Measurements from ENCODE around the gene RASAL2. TPM values are rescaled to one million over a fixed set of nuclear protein-coding genes. Genes with fewer than 3 reads are reported as not detected.
"Not testable (repeated sequence)": the region's sequence is repeated elsewhere in the genome, so short reads cannot be mapped to it uniquely, and the experiment has no call there.

The RASAL2 gene
- total RNA-seq, 1 experiment from 2014 or later = not detected

DNA sequence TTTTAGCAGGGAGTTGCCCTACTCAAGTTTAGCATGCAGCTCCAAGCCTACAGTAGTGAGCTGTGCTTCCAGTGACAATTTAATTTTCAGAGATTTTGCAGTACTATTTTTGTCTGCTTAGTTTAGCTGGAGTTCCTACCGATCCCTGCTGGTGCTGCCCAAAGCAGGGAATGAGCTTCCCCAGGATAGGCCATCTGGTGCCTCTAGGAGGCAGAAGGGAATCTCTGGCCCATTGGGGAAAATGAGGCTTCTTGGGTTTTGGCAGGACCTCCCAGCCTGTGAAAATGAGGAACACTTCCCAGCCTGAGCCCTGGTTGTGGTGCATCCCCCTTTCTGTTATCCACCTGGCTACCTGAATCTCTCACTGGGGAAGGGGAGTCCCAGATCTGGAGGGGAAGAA lies 149.2 kb downstream of the RASAL2 start:
- Histone ChIP-seq H4K20me1 (ENCODE audit: insufficient read depth, low read depth, low read length) (no peaks in the 10 kb centered on the region), H2AFZ (ENCODE audit: low read length) (no peak overlapping the region), H3K27ac (ENCODE audit: low read length) (no peak overlapping the region)

DNA sequence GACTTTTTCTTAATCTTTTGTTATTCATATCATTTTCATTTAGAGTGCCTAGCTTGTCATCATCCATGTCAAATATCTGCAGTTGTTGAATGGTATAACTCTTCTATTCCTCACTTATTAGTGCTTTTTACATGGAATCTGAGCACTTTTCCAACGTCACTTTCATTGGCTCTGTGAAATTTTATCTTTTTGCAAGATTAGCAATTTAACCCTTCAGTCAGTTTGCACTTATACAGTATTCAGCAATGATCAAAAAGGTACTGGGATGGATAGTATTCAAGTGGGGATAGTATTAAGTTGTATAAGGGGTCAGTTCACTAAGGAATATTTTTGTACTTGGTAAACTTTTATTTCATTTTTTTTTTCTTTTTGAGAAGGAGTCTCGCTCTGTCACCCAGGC lies 150.0 kb downstream of the RASAL2 start:
- no peak overlapping the region for H3K4me3 ChIP-seq (ENCODE audit: low read length)
- no peak overlapping the region for H3K9ac ChIP-seq (ENCODE audit: low read length)
- H3K4me2 ChIP-seq (ENCODE audit: low read depth, low read length, poor library complexity, severe bottlenecking) = no peak overlapping the region
- H3K36me3 ChIP-seq (ENCODE audit: insufficient read depth, low read length) = no peaks in the 10 kb centered on the region
- H3K9me2 ChIP-seq (replicated peaks; ENCODE audit: insufficient read depth, low read length) = no peaks in the 10 kb centered on the region
- H3K27me3 ChIP-seq (ENCODE audit: low read length) = no peaks in the 10 kb centered on the region
- no peak for DNase-seq
- H3K27ac ChIP-seq (ENCODE audit: low read length) = no peak overlapping the region
- no peaks in the 10 kb centered on the region for H3K79me2 ChIP-seq (ENCODE audit: low read length)
- no peaks in the 10 kb centered on the region for H3K4me1 ChIP-seq (ENCODE audit: low read length)
- no peaks in the 10 kb centered on the region for H4K20me1 ChIP-seq (ENCODE audit: insufficient read depth, low read depth, low read length)
- no peaks in the 10 kb centered on the region for H3K9me3 ChIP-seq (ENCODE audit: low read length)
- no peak overlapping the region for H2AFZ ChIP-seq (ENCODE audit: low read length)

More for the DNA sequence above, 149.2 kb downstream of the RASAL2 start:
- no peaks in the 10 kb centered on the region for H3K9me2 ChIP-seq (replicated peaks; ENCODE audit: insufficient read depth, low read length)
- no peak overlapping the region for H3K4me3 ChIP-seq (ENCODE audit: low read length)
- no peak overlapping the region for H3K9ac ChIP-seq (ENCODE audit: low read length)
- DNase-seq = no peak
- H3K79me2 ChIP-seq (ENCODE audit: low read length) = no peaks in the 10 kb centered on the region
- H3K36me3 ChIP-seq (ENCODE audit: insufficient read depth, low read length) = no peaks in the 10 kb centered on the region
- no peaks in the 10 kb centered on the region for H3K9me3 ChIP-seq (ENCODE audit: low read length)
- H3K4me1 ChIP-seq (ENCODE audit: low read length) = no peaks in the 10 kb centered on the region
- H3K4me2 ChIP-seq (ENCODE audit: low read depth, low read length, poor library complexity, severe bottlenecking) = no peak overlapping the region
- H3K27me3 ChIP-seq (ENCODE audit: low read length) = no peaks in the 10 kb centered on the region

DNA sequence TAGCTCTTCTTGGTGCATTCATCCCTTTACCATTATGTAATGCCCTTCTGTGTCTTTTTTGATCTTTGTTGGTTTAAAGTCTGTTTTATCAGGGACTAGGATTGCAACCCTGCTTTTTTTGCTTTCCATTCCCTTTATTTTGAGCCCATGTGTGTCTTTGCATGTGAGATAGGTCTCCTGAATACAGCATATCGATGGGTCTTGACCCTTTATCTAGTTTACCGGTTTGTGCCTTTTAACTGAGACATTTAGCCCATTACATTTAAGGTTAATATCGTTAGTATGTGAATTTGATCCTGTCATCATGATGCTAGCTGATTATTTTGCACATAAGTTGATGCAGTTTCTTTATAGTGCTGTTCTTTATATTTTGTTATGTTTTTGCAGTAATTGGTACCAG lies 154.4 kb downstream of the RASAL2 start:
- not testable (repeated sequence) for H3K4me3 ChIP-seq (ENCODE audit: low read length); H3K27me3 ChIP-seq (ENCODE audit: low read length); H3K4me2 ChIP-seq (ENCODE audit: low read depth, low read length, poor library complexity, severe bottlenecking); H3K9me2 ChIP-seq (replicated peaks; ENCODE audit: insufficient read depth, low read length); H3K9me3 ChIP-seq (ENCODE audit: low read length); H3K36me3 ChIP-seq (ENCODE audit: insufficient read depth, low read length); H3K27ac ChIP-seq (ENCODE audit: low read length); H2AFZ ChIP-seq (ENCODE audit: low read length); H4K20me1 ChIP-seq (ENCODE audit: insufficient read depth, low read depth, low read length); DNase-seq; H3K9ac ChIP-seq (ENCODE audit: low read length); H3K79me2 ChIP-seq (ENCODE audit: low read length); H3K4me1 ChIP-seq (ENCODE audit: low read length)

DNA sequence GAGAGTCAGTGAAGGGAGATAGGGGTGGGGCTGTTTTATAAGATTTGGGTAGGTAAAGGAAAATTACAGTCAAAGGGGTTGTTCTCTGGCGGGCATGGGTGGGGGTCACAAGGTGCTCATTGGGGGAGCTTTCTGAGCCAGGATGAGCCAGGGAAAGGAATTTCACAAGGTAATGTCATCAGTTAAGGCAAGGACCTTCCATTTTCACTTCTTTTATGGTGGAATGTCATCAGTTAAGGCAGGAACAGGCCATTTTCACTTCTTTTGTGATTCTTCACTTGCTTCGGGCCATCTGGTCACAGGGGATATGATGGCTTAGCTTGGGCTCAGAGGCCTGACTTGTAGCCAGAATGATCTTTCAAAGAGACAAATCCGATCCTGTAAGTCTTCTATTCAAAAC lies 159.7 kb downstream of the RASAL2 start:
- not testable (repeated sequence) for H2AFZ ChIP-seq (ENCODE audit: low read length); H3K9me2 ChIP-seq (replicated peaks; ENCODE audit: insufficient read depth, low read length); H3K9me3 ChIP-seq (ENCODE audit: low read length); H3K9ac ChIP-seq (ENCODE audit: low read length); H3K79me2 ChIP-seq (ENCODE audit: low read length); H4K20me1 ChIP-seq (ENCODE audit: insufficient read depth, low read depth, low read length); H3K4me1 ChIP-seq (ENCODE audit: low read length); H3K36me3 ChIP-seq (ENCODE audit: insufficient read depth, low read length); H3K27ac ChIP-seq (ENCODE audit: low read length); H3K4me2 ChIP-seq (ENCODE audit: low read depth, low read length, poor library complexity, severe bottlenecking); H3K4me3 ChIP-seq (ENCODE audit: low read length); DNase-seq; H3K27me3 ChIP-seq (ENCODE audit: low read length)

DNA sequence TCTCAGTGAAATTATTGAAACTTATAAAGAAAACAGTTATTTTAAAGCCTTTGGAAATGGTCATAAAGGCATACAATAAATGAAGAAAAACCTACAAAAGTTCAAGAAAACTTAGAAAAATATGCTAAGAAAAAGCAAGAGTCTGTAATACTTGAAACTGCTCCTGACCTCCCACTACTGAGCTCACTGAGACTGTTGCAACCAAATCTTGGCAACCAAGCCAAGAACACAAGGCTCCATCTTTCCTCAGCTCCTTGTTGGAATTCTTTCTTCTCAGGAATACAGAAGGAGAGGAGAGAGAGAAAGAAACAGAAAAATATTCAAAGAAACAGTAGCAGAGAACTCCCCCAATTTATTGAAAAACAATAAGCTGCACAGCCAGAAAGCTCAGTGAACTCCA lies 160.5 kb downstream of the RASAL2 start:
- no peak for DNase-seq
- H3K4me2 ChIP-seq (ENCODE audit: low read depth, low read length, poor library complexity, severe bottlenecking) = no peak overlapping the region
- no peak overlapping the region for H3K9ac ChIP-seq (ENCODE audit: low read length)
- no peaks in the 10 kb centered on the region for H3K79me2 ChIP-seq (ENCODE audit: low read length)
- no peaks in the 10 kb centered on the region for H3K27me3 ChIP-seq (ENCODE audit: low read length)
- H3K36me3 ChIP-seq (ENCODE audit: insufficient read depth, low read length) = no peaks in the 10 kb centered on the region
- H3K27ac ChIP-seq (ENCODE audit: low read length) = no peak overlapping the region
- no peaks in the 10 kb centered on the region for H4K20me1 ChIP-seq (ENCODE audit: insufficient read depth, low read depth, low read length)
- no peak overlapping the region for H2AFZ ChIP-seq (ENCODE audit: low read length)
- no peaks in the 10 kb centered on the region for H3K4me1 ChIP-seq (ENCODE audit: low read length)
- H3K9me3 ChIP-seq (ENCODE audit: low read length) = no peaks in the 10 kb centered on the region
- H3K4me3 ChIP-seq (ENCODE audit: low read length) = no peak overlapping the region
- H3K9me2 ChIP-seq (replicated peaks; ENCODE audit: insufficient read depth, low read length) = no peaks in the 10 kb centered on the region

DNA sequence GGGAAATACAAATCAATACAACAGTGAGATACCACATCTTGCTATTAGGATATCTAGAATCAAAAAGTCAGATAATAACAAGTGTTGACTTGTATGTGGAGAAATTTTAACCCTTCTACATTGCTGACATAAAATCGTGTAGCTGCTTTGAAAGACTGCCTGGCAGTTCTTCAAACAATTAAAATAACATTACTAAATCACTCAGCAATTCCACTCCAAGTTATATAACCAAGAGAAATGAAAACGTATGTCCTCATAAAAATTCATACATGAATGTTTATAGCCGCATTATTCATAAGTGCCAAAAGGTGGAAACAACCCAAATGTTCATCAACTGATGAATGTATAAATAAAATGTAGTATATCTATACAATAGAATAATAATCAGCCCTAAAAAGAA lies 164.6 kb downstream of the RASAL2 start:
- no peak overlapping the region for H3K4me2 ChIP-seq (ENCODE audit: low read depth, low read length, poor library complexity, severe bottlenecking)
- no peak overlapping the region for H3K9ac ChIP-seq (ENCODE audit: low read length)
- H3K4me1 ChIP-seq (ENCODE audit: low read length) = no peaks in the 10 kb centered on the region
- no peaks in the 10 kb centered on the region for H3K27me3 ChIP-seq (ENCODE audit: low read length)
- no peak overlapping the region for H2AFZ ChIP-seq (ENCODE audit: low read length)
- H3K4me3 ChIP-seq (ENCODE audit: low read length) = no peak overlapping the region
- H3K79me2 ChIP-seq (ENCODE audit: low read length) = no peaks in the 10 kb centered on the region
- no peak overlapping the region for H3K27ac ChIP-seq (ENCODE audit: low read length)
- no peaks in the 10 kb centered on the region for H4K20me1 ChIP-seq (ENCODE audit: insufficient read depth, low read depth, low read length)
- DNase-seq = no peak
- no peaks in the 10 kb centered on the region for H3K9me2 ChIP-seq (replicated peaks; ENCODE audit: insufficient read depth, low read length)
- H3K9me3 ChIP-seq (ENCODE audit: low read length) = no peaks in the 10 kb centered on the region
- no peaks in the 10 kb centered on the region for H3K36me3 ChIP-seq (ENCODE audit: insufficient read depth, low read length)

DNA sequence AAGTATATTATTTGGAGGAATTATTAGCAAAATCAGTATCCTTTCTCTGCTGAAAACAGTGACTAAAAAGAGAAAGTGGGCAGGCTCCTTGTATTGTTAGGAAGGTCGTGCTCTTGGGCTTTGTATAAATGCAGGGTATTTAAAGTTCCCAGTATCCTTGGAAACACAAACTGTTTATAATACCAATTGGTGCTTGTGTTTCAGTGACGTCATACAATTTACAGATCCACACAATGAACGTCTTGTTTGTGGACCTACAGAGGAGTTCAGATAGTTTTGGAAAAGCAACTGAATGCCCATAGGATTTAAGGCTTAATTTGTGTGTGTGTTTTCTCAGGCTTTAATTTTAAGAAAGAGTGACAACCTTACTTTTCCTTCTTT lies 168.2 kb downstream of the RASAL2 start:
- H3K9me3 ChIP-seq (ENCODE audit: low read length) = no peaks in the 10 kb centered on the region
- no peaks in the 10 kb centered on the region for H3K36me3 ChIP-seq (ENCODE audit: insufficient read depth, low read length)
- no peaks in the 10 kb centered on the region for H4K20me1 ChIP-seq (ENCODE audit: insufficient read depth, low read depth, low read length)
- H3K9ac ChIP-seq (ENCODE audit: low read length) = no peak overlapping the region
- H3K4me3 ChIP-seq (ENCODE audit: low read length) = no peak overlapping the region
- no peak overlapping the region for H3K4me2 ChIP-seq (ENCODE audit: low read depth, low read length, poor library complexity, severe bottlenecking)
- H2AFZ ChIP-seq (ENCODE audit: low read length) = no peak overlapping the region
- no peak overlapping the region for H3K27ac ChIP-seq (ENCODE audit: low read length)
- H3K9me2 ChIP-seq (replicated peaks; ENCODE audit: insufficient read depth, low read length) = no peaks in the 10 kb centered on the region
- H3K79me2 ChIP-seq (ENCODE audit: low read length) = no peaks in the 10 kb centered on the region
- no peaks in the 10 kb centered on the region for H3K27me3 ChIP-seq (ENCODE audit: low read length)
- H3K4me1 ChIP-seq (ENCODE audit: low read length) = no peaks in the 10 kb centered on the region
- no peak for DNase-seq

DNA sequence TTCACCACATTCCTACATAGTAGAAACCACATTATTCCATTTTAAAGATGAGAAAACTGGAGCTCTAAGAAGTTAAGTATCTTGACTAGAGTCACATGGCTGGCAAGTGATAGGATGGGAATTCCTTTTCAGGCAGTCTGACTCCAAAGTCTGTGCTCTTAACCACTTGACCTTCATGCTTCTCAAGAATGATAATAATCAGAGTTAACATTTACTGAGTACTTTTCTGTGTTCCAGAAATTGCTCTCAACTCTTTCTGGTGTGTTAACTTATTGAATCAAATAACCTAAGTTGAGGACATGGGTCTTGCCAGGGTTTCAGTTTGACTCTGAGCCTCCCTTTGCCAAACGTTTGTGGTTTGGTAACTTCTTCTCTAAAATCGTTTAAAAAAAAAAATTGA lies 169.4 kb downstream of the RASAL2 start:
- H3K4me1 ChIP-seq (ENCODE audit: low read length) = no peaks in the 10 kb centered on the region
- H3K36me3 ChIP-seq (ENCODE audit: insufficient read depth, low read length) = no peaks in the 10 kb centered on the region
- no peaks in the 10 kb centered on the region for H3K9me2 ChIP-seq (replicated peaks; ENCODE audit: insufficient read depth, low read length)
- no peaks in the 10 kb centered on the region for H3K79me2 ChIP-seq (ENCODE audit: low read length)
- H3K9ac ChIP-seq (ENCODE audit: low read length) = no peak overlapping the region
- H3K27me3 ChIP-seq (ENCODE audit: low read length) = no peaks in the 10 kb centered on the region
- H2AFZ ChIP-seq (ENCODE audit: low read length) = no peak overlapping the region
- H3K9me3 ChIP-seq (ENCODE audit: low read length) = no peaks in the 10 kb centered on the region
- H3K4me2 ChIP-seq (ENCODE audit: low read depth, low read length, poor library complexity, severe bottlenecking) = no peak overlapping the region
- no peak for DNase-seq
- no peak overlapping the region for H3K4me3 ChIP-seq (ENCODE audit: low read length)
- no peaks in the 10 kb centered on the region for H4K20me1 ChIP-seq (ENCODE audit: insufficient read depth, low read depth, low read length)
- no peak overlapping the region for H3K27ac ChIP-seq (ENCODE audit: low read length)

DNA sequence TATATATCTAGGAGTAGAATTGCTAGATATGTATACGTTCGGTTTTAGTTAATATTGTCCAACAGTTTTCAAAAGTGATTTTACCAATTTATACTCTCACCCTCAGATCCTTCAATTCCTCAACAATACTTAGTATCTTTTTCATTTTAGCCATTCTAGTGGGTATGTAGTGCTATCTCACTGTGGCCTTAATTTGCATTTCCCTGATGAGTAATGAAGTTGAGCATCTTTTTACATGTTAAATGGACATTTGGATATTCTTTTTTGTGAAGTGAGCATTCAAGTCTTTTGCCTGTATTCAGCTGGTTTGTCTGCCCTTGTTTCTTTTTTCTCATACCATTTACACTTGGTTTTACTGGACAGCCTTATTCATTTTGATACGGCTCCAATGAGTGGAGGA lies 172.2 kb downstream of the RASAL2 start:
- no peak overlapping the region for H3K27ac ChIP-seq (ENCODE audit: low read length)
- DNase-seq = no peak
- no peaks in the 10 kb centered on the region for H3K9me3 ChIP-seq (ENCODE audit: low read length)
- H3K36me3 ChIP-seq (ENCODE audit: insufficient read depth, low read length) = no peaks in the 10 kb centered on the region
- no peak overlapping the region for H2AFZ ChIP-seq (ENCODE audit: low read length)
- H3K4me3 ChIP-seq (ENCODE audit: low read length) = no peak overlapping the region
- H3K79me2 ChIP-seq (ENCODE audit: low read length) = no peaks in the 10 kb centered on the region
- no peak overlapping the region for H3K4me2 ChIP-seq (ENCODE audit: low read depth, low read length, poor library complexity, severe bottlenecking)
- no peak overlapping the region for H3K9ac ChIP-seq (ENCODE audit: low read length)
- H3K27me3 ChIP-seq (ENCODE audit: low read length) = no peaks in the 10 kb centered on the region
- H4K20me1 ChIP-seq (ENCODE audit: insufficient read depth, low read depth, low read length) = no peaks in the 10 kb centered on the region
- H3K4me1 ChIP-seq (ENCODE audit: low read length) = no peaks in the 10 kb centered on the region
- H3K9me2 ChIP-seq (replicated peaks; ENCODE audit: insufficient read depth, low read length) = no peaks in the 10 kb centered on the region
